Measurements from ENCODE around the gene MACROH2A2.
"Not testable (repeated sequence)": the region's sequence is repeated elsewhere in the genome, so short reads cannot be mapped to it uniquely, and the experiment has no call there.

The MACROH2A2 gene

GRCh38 chr10:70038923-70039322 lies 13.7 kb upstream of the MACROH2A2 start:
- TF ChIP-seq CTCF (IDR thresholded peaks at IDR 0.05; ENCODE audit: borderline replicate concordance, insufficient read depth, low read depth, low read length) = no peak
- no peak overlapping the region for H3K4me3 ChIP-seq (ENCODE audit: low read depth, low read length)

- no peak for TF ChIP-seq CTCF (IDR thresholded peaks at IDR 0.05; ENCODE audit: borderline replicate concordance, insufficient read depth, low read depth, low read length)
- H3K4me3 ChIP-seq (ENCODE audit: low read depth, low read length) = no peak overlapping the region
These were observed 11.6 kb upstream of the MACROH2A2 start for GRCh38 chr10:70041016-70041415.

GRCh38 chr10:70041739-70042138 lies 10.9 kb upstream of the MACROH2A2 start:
- not testable (repeated sequence) for H3K4me3 ChIP-seq (ENCODE audit: low read depth, low read length)

DNA sequence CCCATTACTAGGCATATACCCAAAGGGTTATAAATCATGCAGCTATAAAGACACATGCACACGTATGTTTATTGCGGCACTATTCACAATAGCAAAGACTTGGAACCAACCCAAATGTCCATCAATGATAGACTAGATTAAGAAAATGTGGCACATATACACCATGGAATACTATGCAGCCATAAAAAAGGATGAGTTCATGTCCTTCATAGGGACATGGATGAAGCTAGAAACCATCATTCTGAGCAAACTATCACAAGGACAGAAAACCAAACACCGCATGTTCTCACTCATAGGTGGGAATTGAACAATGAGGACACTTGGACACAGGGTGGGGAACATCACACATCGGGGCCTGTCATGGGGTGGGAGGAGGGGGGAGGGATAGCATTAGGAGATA lies 5.6 kb upstream of the MACROH2A2 start:
- H3K4me3 ChIP-seq (ENCODE audit: low read depth, low read length) = not testable (repeated sequence)

DNA sequence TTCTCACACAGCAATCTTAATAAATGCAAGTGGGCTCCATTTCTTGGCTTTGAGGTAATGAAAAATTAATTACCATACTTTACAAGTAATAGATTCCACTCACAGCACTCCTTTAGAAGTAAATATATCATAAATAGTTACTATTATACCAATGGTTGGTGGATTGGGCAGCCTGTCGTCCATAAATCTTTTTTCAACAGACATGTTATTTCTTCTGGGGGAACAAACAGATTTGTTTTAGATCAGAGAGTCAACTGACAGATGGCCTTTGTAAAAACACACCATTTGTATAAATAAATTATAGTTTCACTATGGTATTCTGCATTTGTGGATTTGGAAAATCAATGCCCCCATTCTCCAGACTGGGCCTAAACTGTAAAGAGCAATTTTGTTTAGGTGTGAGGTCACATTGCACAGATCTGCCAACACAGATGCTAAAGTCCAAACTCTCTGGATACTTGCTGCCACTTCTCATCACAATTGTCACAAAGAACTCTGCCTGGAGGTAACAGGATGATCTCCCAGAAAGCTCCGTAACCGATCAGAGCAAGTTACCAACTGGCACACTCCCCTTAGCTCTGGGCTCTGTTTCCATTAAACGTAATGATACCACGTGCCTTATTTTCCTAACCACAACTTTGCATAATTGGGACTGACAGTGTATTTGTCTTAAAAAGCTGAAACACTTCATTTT lies 4.5 kb upstream of the MACROH2A2 start:
- H3K4me3 ChIP-seq (ENCODE audit: low read depth, low read length) = no peak overlapping the region
- TF ChIP-seq CTCF (IDR thresholded peaks at IDR 0.05; ENCODE audit: borderline replicate concordance, insufficient read depth, low read depth, low read length) = no peak

DNA sequence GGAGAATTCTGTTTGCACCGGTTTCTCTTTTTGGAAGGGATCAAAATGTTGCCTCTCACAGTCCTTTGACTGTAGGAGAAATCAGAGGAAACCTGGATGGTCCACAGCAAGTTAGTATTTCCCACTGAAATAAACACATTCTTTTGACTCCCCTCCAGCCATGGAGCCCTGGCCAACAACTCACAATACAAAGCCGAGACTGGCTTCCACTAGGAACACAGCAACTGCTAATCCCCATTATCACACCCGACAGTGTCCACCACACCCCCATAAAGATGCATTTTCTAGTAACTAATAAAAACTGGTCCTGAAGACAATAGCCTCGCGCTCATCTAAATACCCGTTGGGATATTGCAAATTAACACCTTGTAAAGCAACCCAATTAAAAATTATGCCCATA lies 798 bp upstream of the MACROH2A2 start:
- H3K4me3 ChIP-seq (ENCODE audit: low read depth, low read length) = no peak overlapping the region

DNA sequence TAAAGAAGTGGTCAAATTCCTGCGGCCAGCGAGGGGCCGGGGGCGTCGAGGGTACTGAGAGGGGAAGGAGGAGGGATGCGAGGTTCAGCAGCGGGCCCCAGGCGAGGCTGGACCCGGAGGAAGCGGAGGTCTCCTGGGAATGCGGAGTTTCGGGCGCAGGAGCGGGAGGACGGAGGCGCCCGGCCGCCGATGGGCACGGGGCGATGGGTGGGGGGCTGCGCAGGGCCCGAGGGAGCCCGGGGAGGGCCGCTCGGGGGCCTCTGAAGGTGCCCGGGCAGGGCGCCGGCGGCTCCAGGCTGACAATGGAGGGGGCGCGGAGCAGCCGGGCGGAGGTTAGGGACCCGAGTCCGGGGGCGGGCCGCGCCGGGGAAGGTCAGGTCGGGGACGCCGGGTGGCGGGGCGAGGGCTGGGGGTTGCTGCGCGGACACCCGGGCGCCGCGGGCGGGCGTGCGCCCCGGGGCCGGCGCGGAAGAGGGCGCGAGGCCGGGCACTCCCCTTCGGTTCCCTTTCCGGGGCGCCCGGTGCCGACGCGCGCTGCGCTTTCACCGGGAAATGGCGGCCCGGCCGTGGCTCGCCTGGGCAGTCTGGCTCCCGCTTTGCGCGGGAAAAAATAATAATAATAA lies 683 bp downstream of the MACROH2A2 start:
- TF ChIP-seq CTCF (IDR thresholded peaks at IDR 0.05; ENCODE audit: borderline replicate concordance, insufficient read depth, low read depth, low read length) = no peak
- no peak overlapping the region for H3K4me3 ChIP-seq (ENCODE audit: low read depth, low read length)

More for the DNA sequence above, 798 bp upstream of the MACROH2A2 start:
- no peak for TF ChIP-seq CTCF (IDR thresholded peaks at IDR 0.05; ENCODE audit: borderline replicate concordance, insufficient read depth, low read depth, low read length)

DNA sequence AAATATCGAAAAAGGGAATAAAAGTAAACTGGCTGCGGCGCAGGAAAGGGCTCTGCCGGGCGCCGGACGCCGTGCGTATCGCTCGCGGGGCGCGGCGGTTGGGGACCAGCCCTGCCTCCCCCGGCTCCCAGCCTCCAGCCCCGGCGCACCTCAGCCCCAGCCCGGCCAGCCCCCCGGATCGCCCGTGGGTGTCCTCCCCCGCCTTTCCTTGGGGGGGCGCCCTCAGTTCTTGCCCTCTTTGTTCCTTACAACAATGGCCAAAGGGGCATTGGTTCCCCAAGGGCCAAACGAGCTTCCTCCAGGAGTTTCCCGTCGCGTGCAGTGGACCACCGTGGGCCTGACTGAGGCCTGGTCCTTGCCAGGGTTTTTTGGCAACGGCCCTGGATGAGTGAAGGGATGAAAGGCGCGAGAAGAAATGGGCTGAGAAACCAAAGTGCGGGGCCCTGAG lies 1.2 kb downstream of the MACROH2A2 start:
- 0 out of 2 replicates have a peak, but pooled peaks have one; percentile 15 for TF ChIP-seq CTCF (IDR thresholded peaks at IDR 0.05; ENCODE audit: borderline replicate concordance, insufficient read depth, low read depth, low read length)
- no peak overlapping the region for H3K4me3 ChIP-seq (ENCODE audit: low read depth, low read length)
